A549 (cell line): Measurements from ENCODE around the gene FAM47E. TPM values are rescaled to one million over a fixed set of nuclear protein-coding genes. Genes with fewer than 3 reads are reported as not detected.
A peak's percentile ranks its signal among the peaks of the same experiment; 100 is the strongest.
"Not testable (repeated sequence)": the region's sequence is repeated elsewhere in the genome, so short reads cannot be mapped to it uniquely, and the experiment has no call there.

Experiments
- ATAC-seq, 2 experiments: fragments of 200-7000 bp in 1 of 2; fragments of >200 bp in 1 of 2; cut with Nextera tagmentation in 1 of 2; cut with Tn5 transposase in 1 of 2; 3 replicates each; pipeline versions ENCODE4 v1.8.0 to v1.9.1; 2018 to 2020; ENCODE audit warnings: mild to moderate bottlenecking in 1 of 2, moderate library complexity in 1 of 2
- CTCF ChIA-PET: fragments of 300-600 bp; sonication (Branson Sonifier 250); formaldehyde crosslinking; extraction: SDS; loops from one replicate; lab custom pipeline; 2021; ENCODE audit warnings: antibody characterized with exemption, inconsistent platforms; lab: Yijun Ruan, JAX
- POLR2A ChIA-PET: fragments of 350-600 bp; formaldehyde crosslinking; extraction: SDS; loops from one replicate; lab custom pipeline; 2021; ENCODE audit warnings: antibody characterized with exemption, inconsistent platforms; lab: Yijun Ruan, JAX
- DNase-seq, 2 experiments: peaks; one replicate each; pipeline versions ENCODE4 v3.0.0 to v3.0.0-alpha.2; 2011 to 2016; ENCODE audit warnings: low read depth in 1 of 2, low spot score in 1 of 2
- FAIRE-seq: peaks from 2 replicates; lab custom pipeline; 2011; peaks lifted over from hg19 to GRCh38; lab: Jason Lieb, UNC
- H3K27ac ChIP-seq, 2 experiments: fragments of >200 bp; sonication (Bioruptor Twin); formaldehyde crosslinking; 3 replicates each; pipeline ENCODE4 v1.5.1; 2016 to 2017
- H3K4me1 ChIP-seq: fragments of >200 bp; sonication (Bioruptor Twin); formaldehyde crosslinking; 3 replicates; pipeline ENCODE4 v1.6.1; 2016
- H3K4me2 ChIP-seq: fragments of >200 bp; sonication (Bioruptor Twin); formaldehyde crosslinking; 3 replicates; pipeline ENCODE4 v1.6.1; 2016
- H3K4me3 ChIP-seq: fragments of >200 bp; sonication (Bioruptor Twin); formaldehyde crosslinking; 3 replicates; pipeline ENCODE4 v1.5.1; 2016
- H3K9me3 ChIP-seq: fragments of >200 bp; sonication (Bioruptor Twin); formaldehyde crosslinking; 3 replicates; pipeline ENCODE4 v1.6.1; 2016
- CHD4 ChIP-seq: fragments of 200-600 bp; sonication (generic); IDR thresholded peaks from 2 replicates; pipeline ENCODE4 v1.6.1; 2016; ENCODE audit warnings: antibody characterized with exemption, mild to moderate bottlenecking, borderline replicate concordance
- EP300 ChIP-seq, 2 experiments: fragments of >200 bp; sonication (Bioruptor Twin); formaldehyde crosslinking; IDR thresholded peaks; 2 replicates in 1 of 2; 3 replicates in 1 of 2; pipeline ENCODE4 v1.6.1; 2016 to 2017
- GATA3 ChIP-seq: IDR thresholded peaks from 2 replicates; pipeline ENCODE4 v1.6.1; 2012; ENCODE audit warnings: borderline replicate concordance
- HOXA7 ChIP-seq: fragments of 250-450 bp; sonication (Bioruptor Pico); IDR thresholded peaks from 2 replicates; pipeline ENCODE4 v1.5.0; 2020; ENCODE audit warnings: mild to moderate bottlenecking, moderate library complexity
- NR3C1 ChIP-seq: fragments of >200 bp; sonication (Bioruptor Twin); formaldehyde crosslinking; IDR thresholded peaks from 3 replicates; pipeline ENCODE4 v1.6.1; 2017
- RAD21 ChIP-seq, 2 experiments: fragments of >200 bp in 1 of 2; sonication (Bioruptor Twin) in 1 of 2; formaldehyde crosslinking in 1 of 2; IDR thresholded peaks in 1 of 2; conservative IDR thresholded peaks in 1 of 2; 2 replicates in 1 of 2; 3 replicates in 1 of 2; pipeline ENCODE4 v1.6.1; 2012 to 2018; ENCODE audit warnings: inconsistent platforms in 1 of 2
- RARB ChIP-seq: fragments of 250-450 bp; sonication (Bioruptor Pico); IDR thresholded peaks from 2 replicates; pipeline ENCODE4 v1.8.0; 2021; ENCODE audit warnings: mild to moderate bottlenecking, moderate library complexity
- RCOR1 ChIP-seq: fragments of 150-350 bp; IDR thresholded peaks from 2 replicates; pipeline ENCODE4 v1.6.1; 2014; ENCODE audit warnings: antibody characterized with exemption, low read length, low read depth
- RFX5 ChIP-seq: fragments of 450-650 bp; IDR thresholded peaks from 2 replicates; pipeline ENCODE4 v1.7.1; 2014; ENCODE audit warnings: antibody characterized with exemption, mild to moderate bottlenecking, moderate library complexity
- WGBS: methylation state at CpG from one replicate; pipeline ENCODE4 v1.1.6; 2017; ENCODE audit errors: missing lambda C conversion rate; 5-methylcytosine and 5-hydroxymethylcytosine counted together
- polyA plus RNA-seq, 4 experiments: library from polyadenylated mRNA; depleted of rRNA in 3 of 4; stranded (reverse); fragments of >200 nt; fragmentation: RNase III in 1 of 4; extraction: RNeasy Plus Mini Kit Qiagen cat#74134 plus additional on column Dnase treatment in 1 of 4; gene quantifications; 2 replicates in 3 of 4; 3 replicates in 1 of 4; pipeline ENCODE4 v1.2.3, GENCODE V29; 2011 to 2017
- TF ChIP-seq, protein P1 (sequence below): fragments of 250-450 bp; sonication (Bioruptor Pico); IDR thresholded peaks from 2 replicates; pipeline ENCODE4 v1.5.0; 2021; ENCODE audit warnings: mild to moderate bottlenecking, moderate library complexity, borderline replicate concordance
- TF ChIP-seq, protein P2 (sequence below): IDR thresholded peaks from 2 replicates; pipeline ENCODE4 v1.6.1; 2012
- TF ChIP-seq, protein P3 (sequence below): fragments of 200-600 bp; sonication (generic); IDR thresholded peaks from 2 replicates; pipeline ENCODE4 v1.6.1; 2016; ENCODE audit warnings: antibody characterized with exemption, mild to moderate bottlenecking, moderate library complexity
- TF ChIP-seq, protein P4 (sequence below): IDR thresholded peaks from 2 replicates; pipeline ENCODE4 v1.6.1; 2012
- TF ChIP-seq, protein P5 (sequence below): fragments of >200 bp; sonication (Bioruptor Twin); formaldehyde crosslinking; IDR thresholded peaks from 2 replicates; pipeline ENCODE4 v1.6.1; 2016
- TF ChIP-seq, protein P6 (sequence below): IDR thresholded peaks from 2 replicates; pipeline ENCODE4 v1.6.1; 2012; ENCODE audit warnings: low read depth, borderline replicate concordance
- TF ChIP-seq, protein P7 (sequence below): fragments of 450-650 bp; IDR thresholded peaks from 2 replicates; pipeline ENCODE4 v1.6.1; 2014; ENCODE audit warnings: antibody characterized with exemption

The FAM47E gene
- polyA plus RNA-seq, 2 of the 4 experiments (the other 2 are of a cell fraction) = 0.23 to 0.85 TPM

DNA sequence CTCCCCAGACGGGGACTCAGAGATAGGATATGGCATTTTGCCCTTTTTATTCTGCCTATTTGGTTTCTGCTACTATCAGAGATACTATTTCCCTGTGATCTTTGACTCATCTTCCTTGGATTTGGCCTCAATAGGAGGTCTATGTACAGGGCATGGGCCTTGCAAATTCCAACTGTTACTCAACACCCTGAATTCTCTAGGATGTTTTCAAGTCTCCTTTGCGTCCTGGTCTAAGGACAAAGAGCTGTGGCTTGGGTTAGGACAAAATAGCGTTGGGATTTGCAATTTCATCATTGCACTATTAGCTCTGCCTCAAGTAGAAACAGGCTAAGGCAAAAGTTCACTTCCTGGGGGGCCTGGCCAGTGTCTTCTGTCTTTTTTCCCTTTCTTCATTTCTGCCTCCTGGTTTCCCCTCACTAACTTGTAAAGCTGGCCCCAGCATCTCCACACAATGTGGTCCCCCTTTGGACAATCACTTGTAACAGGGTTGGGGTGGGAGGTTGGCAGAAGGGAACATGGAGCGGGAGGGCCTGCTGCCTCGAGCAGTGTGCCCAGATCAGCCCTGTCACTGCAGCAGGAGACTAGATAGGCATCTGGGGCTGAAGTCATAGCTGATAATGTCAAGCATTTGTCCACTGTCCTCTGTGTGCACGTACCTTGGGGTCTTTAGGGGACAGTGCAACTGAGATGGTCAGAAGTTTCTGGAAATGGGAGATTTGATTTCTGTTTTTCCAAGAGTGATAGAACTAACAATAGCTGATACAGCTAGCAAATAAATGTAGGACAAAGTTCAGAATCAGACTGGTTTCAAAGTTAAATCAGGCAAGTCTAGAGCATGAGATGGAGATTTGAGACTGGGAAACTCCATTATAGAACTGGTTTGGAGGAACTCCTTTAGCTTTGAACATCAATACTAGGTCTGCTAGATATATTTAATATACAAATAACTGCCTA lies 29.2 kb downstream of the FAM47E start:
- POLR2A ChIA-PET = no interaction called here
- CTCF ChIA-PET = interaction anchor here (1.2 to 1.3 kb wide), 2 partner anchors 20 to 26 kb away, joined by 3 to 6 read pairs; partner anchors contain the start of gene STBD1
- WGBS = 44% methylated on average over 4 of the region's 6 CpGs

DNA sequence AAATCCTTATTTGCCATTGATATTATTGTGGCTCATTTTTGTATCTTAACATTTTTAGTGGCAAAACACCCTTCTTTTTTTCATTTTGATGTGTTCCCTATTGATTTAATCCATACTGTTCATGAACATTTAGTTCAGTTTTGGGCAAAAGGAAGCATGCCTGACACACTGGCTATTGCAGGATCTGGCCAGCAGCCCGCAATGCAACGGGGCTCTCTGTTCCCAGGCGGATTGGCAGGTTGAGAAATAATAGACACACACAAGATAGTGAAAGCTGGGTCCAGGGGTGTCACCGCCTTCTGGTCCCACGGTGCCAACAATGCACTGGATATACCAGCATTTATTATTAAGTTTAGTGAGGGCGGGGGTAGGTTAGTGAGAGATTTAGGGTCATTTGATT lies 30.1 kb downstream of the FAM47E start:
- CTCF ChIA-PET = interaction anchor here (1.3 kb wide), 1 partner anchor 25 kb away, joined by 6 read pairs; the partner anchor contains the start of gene STBD1
- ATAC-seq, H3K4me3 ChIP-seq, H3K9me3 ChIP-seq, H3K4me2 ChIP-seq, DNase-seq, POLR2A ChIA-PET, FAIRE-seq, H3K27ac ChIP-seq: not testable (repeated sequence)
- WGBS = 67% methylated on average over 6 of the region's 6 CpGs
- peaks cover 29% of the 10 kb centered on the region for H3K4me1 ChIP-seq

More for the DNA sequence above, 29.2 kb downstream of the FAM47E start:
- no peak overlapping the region for H3K4me3 ChIP-seq
- ATAC-seq = no peak; a peak in 2 of 6 replicates
- no peak overlapping the region; a peak in 1 of 6 replicates for H3K27ac ChIP-seq
- 0 out of 3 replicates have a peak overlapping the region, but pooled peaks have one; percentile 28 for H3K4me2 ChIP-seq
- no peaks in the 10 kb centered on the region for H3K9me3 ChIP-seq
- no peak for DNase-seq
- FAIRE-seq = no peak
- TF ChIP-seq RARB (CRISPR knock-in tag) (no peak), RCOR1 (no peak), RAD21 (conservative IDR thresholded peaks at IDR 0.05 in 1 of 2, IDR thresholded peaks at IDR 0.05 in 1 of 2) (no peak), EP300 (IDR thresholded peaks at IDR 0.05) (no peak), GATA3 (no peak), RFX5 (no peak), NR3C1 (no peak), CHD4 (no peak), HOXA7 (CRISPR knock-in tag) (no peak)
- TF ChIP-seq, protein P1, sequence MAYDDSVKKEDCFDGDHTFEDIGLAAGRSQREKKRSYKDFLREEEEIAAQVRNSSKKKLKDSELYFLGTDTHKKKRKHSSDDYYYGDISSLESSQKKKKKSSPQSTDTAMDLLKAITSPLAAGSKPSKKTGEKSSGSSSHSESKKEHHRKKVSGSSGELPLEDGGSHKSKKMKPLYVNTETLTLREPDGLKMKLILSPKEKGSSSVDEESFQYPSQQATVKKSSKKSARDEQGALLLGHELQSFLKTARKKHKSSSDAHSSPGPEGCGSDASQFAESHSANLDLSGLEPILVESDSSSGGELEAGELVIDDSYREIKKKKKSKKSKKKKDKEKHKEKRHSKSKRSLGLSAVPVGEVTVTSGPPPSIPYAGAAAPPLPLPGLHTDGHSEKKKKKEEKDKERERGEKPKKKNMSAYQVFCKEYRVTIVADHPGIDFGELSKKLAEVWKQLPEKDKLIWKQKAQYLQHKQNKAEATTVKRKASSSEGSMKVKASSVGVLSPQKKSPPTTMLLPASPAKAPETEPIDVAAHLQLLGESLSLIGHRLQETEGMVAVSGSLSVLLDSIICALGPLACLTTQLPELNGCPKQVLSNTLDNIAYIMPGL (CRISPR knock-in tag) = no peak
- TF ChIP-seq, protein P2, sequence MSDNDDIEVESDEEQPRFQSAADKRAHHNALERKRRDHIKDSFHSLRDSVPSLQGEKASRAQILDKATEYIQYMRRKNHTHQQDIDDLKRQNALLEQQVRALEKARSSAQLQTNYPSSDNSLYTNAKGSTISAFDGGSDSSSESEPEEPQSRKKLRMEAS = no peak
- TF ChIP-seq, protein P3, sequence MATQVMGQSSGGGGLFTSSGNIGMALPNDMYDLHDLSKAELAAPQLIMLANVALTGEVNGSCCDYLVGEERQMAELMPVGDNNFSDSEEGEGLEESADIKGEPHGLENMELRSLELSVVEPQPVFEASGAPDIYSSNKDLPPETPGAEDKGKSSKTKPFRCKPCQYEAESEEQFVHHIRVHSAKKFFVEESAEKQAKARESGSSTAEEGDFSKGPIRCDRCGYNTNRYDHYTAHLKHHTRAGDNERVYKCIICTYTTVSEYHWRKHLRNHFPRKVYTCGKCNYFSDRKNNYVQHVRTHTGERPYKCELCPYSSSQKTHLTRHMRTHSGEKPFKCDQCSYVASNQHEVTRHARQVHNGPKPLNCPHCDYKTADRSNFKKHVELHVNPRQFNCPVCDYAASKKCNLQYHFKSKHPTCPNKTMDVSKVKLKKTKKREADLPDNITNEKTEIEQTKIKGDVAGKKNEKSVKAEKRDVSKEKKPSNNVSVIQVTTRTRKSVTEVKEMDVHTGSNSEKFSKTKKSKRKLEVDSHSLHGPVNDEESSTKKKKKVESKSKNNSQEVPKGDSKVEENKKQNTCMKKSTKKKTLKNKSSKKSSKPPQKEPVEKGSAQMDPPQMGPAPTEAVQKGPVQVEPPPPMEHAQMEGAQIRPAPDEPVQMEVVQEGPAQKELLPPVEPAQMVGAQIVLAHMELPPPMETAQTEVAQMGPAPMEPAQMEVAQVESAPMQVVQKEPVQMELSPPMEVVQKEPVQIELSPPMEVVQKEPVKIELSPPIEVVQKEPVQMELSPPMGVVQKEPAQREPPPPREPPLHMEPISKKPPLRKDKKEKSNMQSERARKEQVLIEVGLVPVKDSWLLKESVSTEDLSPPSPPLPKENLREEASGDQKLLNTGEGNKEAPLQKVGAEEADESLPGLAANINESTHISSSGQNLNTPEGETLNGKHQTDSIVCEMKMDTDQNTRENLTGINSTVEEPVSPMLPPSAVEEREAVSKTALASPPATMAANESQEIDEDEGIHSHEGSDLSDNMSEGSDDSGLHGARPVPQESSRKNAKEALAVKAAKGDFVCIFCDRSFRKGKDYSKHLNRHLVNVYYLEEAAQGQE = no peak
- TF ChIP-seq, protein P4, sequence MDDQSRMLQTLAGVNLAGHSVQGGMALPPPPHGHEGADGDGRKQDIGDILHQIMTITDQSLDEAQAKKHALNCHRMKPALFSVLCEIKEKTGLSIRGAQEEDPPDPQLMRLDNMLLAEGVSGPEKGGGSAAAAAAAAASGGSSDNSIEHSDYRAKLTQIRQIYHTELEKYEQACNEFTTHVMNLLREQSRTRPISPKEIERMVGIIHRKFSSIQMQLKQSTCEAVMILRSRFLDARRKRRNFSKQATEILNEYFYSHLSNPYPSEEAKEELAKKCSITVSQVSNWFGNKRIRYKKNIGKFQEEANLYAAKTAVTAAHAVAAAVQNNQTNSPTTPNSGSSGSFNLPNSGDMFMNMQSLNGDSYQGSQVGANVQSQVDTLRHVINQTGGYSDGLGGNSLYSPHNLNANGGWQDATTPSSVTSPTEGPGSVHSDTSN = no peak
- TF ChIP-seq, protein P5, sequence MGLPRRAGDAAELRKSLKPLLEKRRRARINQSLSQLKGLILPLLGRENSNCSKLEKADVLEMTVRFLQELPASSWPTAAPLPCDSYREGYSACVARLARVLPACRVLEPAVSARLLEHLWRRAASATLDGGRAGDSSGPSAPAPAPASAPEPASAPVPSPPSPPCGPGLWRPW = no peak
- TF ChIP-seq, protein P6, sequence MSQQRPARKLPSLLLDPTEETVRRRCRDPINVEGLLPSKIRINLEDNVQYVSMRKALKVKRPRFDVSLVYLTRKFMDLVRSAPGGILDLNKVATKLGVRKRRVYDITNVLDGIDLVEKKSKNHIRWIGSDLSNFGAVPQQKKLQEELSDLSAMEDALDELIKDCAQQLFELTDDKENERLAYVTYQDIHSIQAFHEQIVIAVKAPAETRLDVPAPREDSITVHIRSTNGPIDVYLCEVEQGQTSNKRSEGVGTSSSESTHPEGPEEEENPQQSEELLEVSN = no peak
- TF ChIP-seq, protein P7, sequence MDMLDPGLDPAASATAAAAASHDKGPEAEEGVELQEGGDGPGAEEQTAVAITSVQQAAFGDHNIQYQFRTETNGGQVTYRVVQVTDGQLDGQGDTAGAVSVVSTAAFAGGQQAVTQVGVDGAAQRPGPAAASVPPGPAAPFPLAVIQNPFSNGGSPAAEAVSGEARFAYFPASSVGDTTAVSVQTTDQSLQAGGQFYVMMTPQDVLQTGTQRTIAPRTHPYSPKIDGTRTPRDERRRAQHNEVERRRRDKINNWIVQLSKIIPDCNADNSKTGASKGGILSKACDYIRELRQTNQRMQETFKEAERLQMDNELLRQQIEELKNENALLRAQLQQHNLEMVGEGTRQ = no peak
- TF ChIP-seq, all 56 proteins: peak for 0
- H3K4me1 ChIP-seq = peaks cover 29% of the 10 kb centered on the region
